ENCODE data around the gene ACTR6.

The ACTR6 gene

DNA sequence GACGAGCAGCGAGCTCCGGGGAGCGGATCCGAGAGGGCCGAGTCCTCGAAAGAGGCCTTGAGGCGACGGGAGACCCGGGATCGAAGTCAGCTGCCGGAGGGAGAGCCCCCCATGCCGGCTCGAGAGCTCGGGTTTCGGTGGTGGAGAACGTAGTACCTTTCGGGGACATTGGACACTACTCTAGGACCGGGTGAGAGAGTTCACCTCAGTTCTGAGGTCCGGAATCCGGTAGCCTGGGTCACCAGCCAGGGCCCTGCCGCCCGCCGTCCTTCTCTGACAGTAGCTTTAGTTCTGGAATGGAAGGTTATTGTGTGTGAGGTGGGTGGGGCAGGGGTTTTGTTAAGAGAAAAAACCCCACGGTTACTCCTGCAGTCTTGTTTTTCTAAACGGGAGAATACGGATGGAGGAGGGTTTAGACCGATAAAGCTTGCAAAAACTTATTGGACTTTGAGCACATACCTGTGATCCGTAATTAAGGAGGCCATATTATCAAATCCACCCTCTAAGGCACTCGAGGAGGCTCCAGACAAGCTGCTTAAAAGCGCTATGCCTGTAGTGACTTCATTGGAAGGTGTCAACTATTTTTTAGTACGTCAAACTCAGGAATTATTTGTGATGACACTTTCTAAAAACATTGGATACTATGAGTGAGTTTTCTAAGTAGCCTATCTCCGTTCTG lies 67.1 kb downstream of the ACTR6 start:
- DNase-seq (ENCODE audit: low read depth): no peak

DNA sequence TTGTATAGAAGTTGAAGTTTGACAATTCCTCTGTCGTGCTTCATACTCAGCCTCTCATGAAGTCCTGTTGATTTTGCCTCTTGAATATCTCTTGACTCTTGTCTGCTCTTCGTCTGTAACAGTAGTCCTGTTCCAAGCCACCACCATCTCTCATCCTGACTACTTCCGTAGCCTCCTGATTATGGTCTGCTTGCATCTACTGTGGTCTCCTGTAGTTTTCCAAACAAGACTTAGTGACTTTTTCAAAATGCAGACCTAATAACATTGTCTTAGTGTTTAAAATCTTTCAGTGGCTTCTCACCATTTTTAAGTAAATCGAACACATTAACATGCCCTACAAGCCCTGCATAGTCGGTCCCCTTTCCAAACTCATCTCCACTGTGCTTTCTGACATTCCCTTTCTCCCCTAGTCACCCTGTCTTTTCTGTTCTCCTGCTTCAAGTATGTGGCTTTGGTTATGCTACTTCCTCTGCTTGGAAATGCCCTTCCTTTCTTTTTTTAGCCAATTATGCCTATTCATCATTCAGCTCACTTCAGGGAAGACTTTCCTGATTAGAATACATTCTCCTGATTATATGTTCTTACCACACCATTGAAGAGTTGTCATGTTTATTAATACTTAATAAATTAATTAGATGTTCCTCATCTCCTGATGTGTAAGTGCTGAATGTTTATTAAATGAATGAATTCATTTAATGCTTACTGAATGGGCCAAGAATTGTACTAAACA lies 68.4 kb downstream of the ACTR6 start:
- no peak for DNase-seq (ENCODE audit: low read depth)

DNA sequence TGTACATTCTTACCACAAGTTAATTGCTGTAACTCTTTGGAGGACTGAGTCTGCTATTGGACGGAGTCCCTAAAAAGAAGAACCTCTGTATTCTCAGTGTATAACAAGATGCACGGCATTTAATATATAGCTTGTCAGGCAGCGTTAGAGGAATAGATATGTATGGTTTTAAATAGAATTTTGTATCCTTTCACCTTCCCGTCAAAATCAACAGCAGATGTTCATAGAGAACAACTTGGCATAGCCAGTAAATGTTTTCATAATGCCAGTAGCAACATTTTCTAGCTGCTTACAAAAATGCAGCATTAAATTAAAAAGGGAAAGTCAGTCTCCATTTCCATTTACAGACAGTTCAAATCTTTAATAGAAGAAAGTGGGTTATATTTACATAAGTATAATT lies 73.2 kb downstream of the ACTR6 start:
- no peak for DNase-seq (ENCODE audit: low read depth)
